ENCODE results near the gene KCNJ6. TPM values are rescaled to one million over a fixed set of nuclear protein-coding genes. Genes with fewer than 3 reads are reported as not detected.

Gene KCNJ6
- total and polyA plus RNA-seq, 8 donors: under 0.01 to 1.3 (median 0.29) TPM; not detected in 3

GRCh38 chr21:37815893-37816292, 100.4 kb downstream of the KCNJ6 start:
- no peak for DNase-seq
- H3K4me1 ChIP-seq: no peaks in the 10 kb centered on the region
- no peak overlapping the region for H3K27ac ChIP-seq
- H3K9me3 ChIP-seq: peaks cover 0 to 23% (median 18%) of the 10 kb centered on the region in 4 donors
- no peaks in the 10 kb centered on the region for H3K27me3 ChIP-seq
- intact Hi-C loops (cut with DNase I; ENCODE audit: low total_unique reads): no loop called here
- H3K4me3 ChIP-seq: no peak overlapping the region
- 77 to 89% (median 85%) methylated on average over 9 of the region's 9 CpGs for WGBS, 5 donors
- TF ChIP-seq EP300 (IDR thresholded peaks at IDR 0.05) (no peak), POLR2A (IDR thresholded peaks at IDR 0.05) (no peak)
- H3K36me3 ChIP-seq: no peaks in the 10 kb centered on the region

GRCh38 chr21:37811711-37812110, 104.5 kb downstream of the KCNJ6 start:
- 52 to 61% (median 57%) methylated on average over 2 of the region's 2 CpGs for WGBS, 5 donors
- no peak for TF ChIP-seq EP300 (IDR thresholded peaks at IDR 0.05)
- no peak for TF ChIP-seq POLR2A (IDR thresholded peaks at IDR 0.05)
- TF ChIP-seq POLR2AphosphoS5 (IDR thresholded peaks at IDR 0.05): no peak
- no peak for TF ChIP-seq CTCF (IDR thresholded peaks at IDR 0.05)
- DNase-seq: no peak
- H3K9me3 ChIP-seq: peaks cover 0 to 23% (median 18%) of the 10 kb centered on the region in 4 donors
- H3K27ac ChIP-seq: no peak overlapping the region
- no peaks in the 10 kb centered on the region for H3K4me1 ChIP-seq
- no peak overlapping the region for H3K4me3 ChIP-seq
- H3K27me3 ChIP-seq: no peaks in the 10 kb centered on the region
- intact Hi-C loops (cut with DNase I; ENCODE audit: low total_unique reads): no loop called here
- H3K36me3 ChIP-seq: no peaks in the 10 kb centered on the region

- TF ChIP-seq CTCF (IDR thresholded peaks at IDR 0.05) (no peak), POLR2AphosphoS5 (IDR thresholded peaks at IDR 0.05) (no peak), POLR2A (IDR thresholded peaks at IDR 0.05) (no peak), EP300 (IDR thresholded peaks at IDR 0.05) (no peak)
- WGBS, 5 donors: 67 to 80% (median 75%) methylated on average over 2 of the region's 2 CpGs
- Histone ChIP-seq H3K36me3 (no peaks in the 10 kb centered on the region), H3K27me3 (no peaks in the 10 kb centered on the region), H3K9me3 (peaks cover 0 to 31% (median 21%) of the 10 kb centered on the region in 4 donors), H3K27ac (no peak overlapping the region), H3K4me3 (no peak overlapping the region), H3K4me1 (no peaks in the 10 kb centered on the region)
- DNase-seq: no peak
- intact Hi-C loops (cut with DNase I; ENCODE audit: low total_unique reads): no loop called here
Measured at GRCh38 chr21:37808261-37808660, 108.0 kb downstream of the KCNJ6 start.

GRCh38 chr21:37805266-37805665, 111.0 kb downstream of the KCNJ6 start:
- WGBS, 5 donors: 32 to 58% (median 54%) methylated on average over 2 of the region's 2 CpGs
- Histone ChIP-seq H3K27ac (no peak overlapping the region), H3K4me3 (no peak overlapping the region), H3K27me3 (peaks cover 0 to 5% (median 0%) of the 10 kb centered on the region in 3 donors), H3K36me3 (no peaks in the 10 kb centered on the region), H3K4me1 (no peaks in the 10 kb centered on the region), H3K9me3 (peaks cover 0 to 11% (median 3%) of the 10 kb centered on the region in 4 donors)
- no peak for TF ChIP-seq POLR2AphosphoS5 (IDR thresholded peaks at IDR 0.05)
- no peak for TF ChIP-seq POLR2A (IDR thresholded peaks at IDR 0.05)
- no peak for TF ChIP-seq EP300 (IDR thresholded peaks at IDR 0.05)
- no peak for TF ChIP-seq CTCF (IDR thresholded peaks at IDR 0.05)
- no peak for DNase-seq
- intact Hi-C loops (cut with DNase I; ENCODE audit: low total_unique reads): no loop called here

GRCh38 chr21:37804001-37804400, 112.3 kb downstream of the KCNJ6 start:
- Histone ChIP-seq H3K9me3 (peaks cover 0 to 11% (median 3%) of the 10 kb centered on the region in 4 donors), H3K4me3 (no peak overlapping the region), H3K27ac (no peak overlapping the region), H3K36me3 (no peaks in the 10 kb centered on the region), H3K27me3 (peaks cover 0 to 5% (median 0%) of the 10 kb centered on the region in 3 donors), H3K4me1 (no peaks in the 10 kb centered on the region)
- TF ChIP-seq EP300 (IDR thresholded peaks at IDR 0.05) (no peak), POLR2A (IDR thresholded peaks at IDR 0.05) (no peak), POLR2AphosphoS5 (IDR thresholded peaks at IDR 0.05) (no peak), CTCF (IDR thresholded peaks at IDR 0.05) (no peak)
- no peak for DNase-seq
- WGBS, 5 donors: 71 to 92% (median 88%) methylated on average over 1 of the region's 1 CpG
- intact Hi-C loops (cut with DNase I; ENCODE audit: low total_unique reads): no loop called here
